Nephron progenitor cell (in vitro differentiated cells): ENCODE measurements around the gene HNRNPR.
"Not testable (repeated sequence)": the region's sequence is repeated elsewhere in the genome, so short reads cannot be mapped to it uniquely, and the experiment has no call there.

ENCODE experiments used
- DNase-seq: peaks from one replicate; pipeline ENCODE4 v3.0.0; 2021
- H3K27ac Mint-ChIP-seq: 2 replicates; pipeline ENCODE4 v1.8.0; 2021; ENCODE audit warnings: mild to moderate bottlenecking, moderate library complexity, mixed read lengths
- H3K27me3 Mint-ChIP-seq: 2 replicates; pipeline ENCODE4 v1.8.0; 2021; ENCODE audit warnings: mild to moderate bottlenecking, low read depth, mixed read lengths; ENCODE audit not compliant: poor library complexity
- H3K36me3 Mint-ChIP-seq: 2 replicates; pipeline ENCODE4 v1.8.0; 2021; ENCODE audit warnings: low read depth, mixed read lengths
- H3K4me1 Mint-ChIP-seq: 2 replicates; pipeline ENCODE4 v1.8.0; 2021; ENCODE audit warnings: mixed read lengths
- H3K4me3 Mint-ChIP-seq: 2 replicates; pipeline ENCODE4 v1.8.0; 2021; ENCODE audit warnings: mild to moderate bottlenecking, moderate library complexity, mixed read lengths
- H3K9me3 Mint-ChIP-seq: 2 replicates; pipeline ENCODE4 v1.8.0; 2021; ENCODE audit warnings: mild to moderate bottlenecking, moderate library complexity, mixed read lengths
- CTCF ChIP-seq: fragments of 200-600 bp; sonication (generic); IDR thresholded peaks from 2 replicates; pipeline ENCODE4 v1.5.0; 2021; ENCODE audit warnings: antibody characterized with exemption

HNRNPR gene

GRCh38 chr1:23376890-23377811 is 33.1 kb upstream of the HNRNPR start:
- H3K9me3 Mint-ChIP-seq, result peaks cover 9% of the 10 kb centered on the region
- H3K27ac Mint-ChIP-seq, result peak overlapping the region; percentile 71
- no peak overlapping the region for H3K4me3 Mint-ChIP-seq
- H3K27me3 Mint-ChIP-seq, result peaks cover 3% of the 10 kb centered on the region
- no peak for TF ChIP-seq CTCF
- no peak for DNase-seq
- H3K4me1 Mint-ChIP-seq, result peaks cover 57% of the 10 kb centered on the region
- peaks cover 18% of the 10 kb centered on the region for H3K36me3 Mint-ChIP-seq

- not testable (repeated sequence) for DNase-seq, H3K27me3 Mint-ChIP-seq, H3K9me3 Mint-ChIP-seq, H3K4me3 Mint-ChIP-seq
- peak overlapping the region; percentile 70 for H3K27ac Mint-ChIP-seq
- H3K4me1 Mint-ChIP-seq, result peaks cover 71% of the 10 kb centered on the region
- H3K36me3 Mint-ChIP-seq, result peaks cover 20% of the 10 kb centered on the region
Measured at GRCh38 chr1:23374079-23374735, 30.1 kb upstream of the HNRNPR start.

- Mint-ChIP-seq H3K4me3 (peak overlapping the region; percentile 96), H3K27ac (peak overlapping the region; percentile 100)
Measured at GRCh38 chr1:23371987-23372880, 28.1 kb upstream of the HNRNPR start.

GRCh38 chr1:23370709-23371584 is 26.9 kb upstream of the HNRNPR start:
- Mint-ChIP-seq H3K4me3 (peak overlapping the region; percentile 96), H3K9me3 (peaks cover 22% of the 10 kb centered on the region), H3K4me1 (peaks cover 75% of the 10 kb centered on the region), H3K27me3 (peaks cover 9% of the 10 kb centered on the region), H3K27ac (peak overlapping the region; percentile 100), H3K36me3 (peaks cover 39% of the 10 kb centered on the region)
- TF ChIP-seq CTCF, result peak; percentile 22
- peak; percentile 55 for DNase-seq

More at GRCh38 chr1:23371987-23372880, 28.1 kb upstream of the HNRNPR start:
- H3K27me3 Mint-ChIP-seq, result peaks cover 8% of the 10 kb centered on the region
- peaks cover 9% of the 10 kb centered on the region for H3K9me3 Mint-ChIP-seq
- peaks cover 75% of the 10 kb centered on the region for H3K4me1 Mint-ChIP-seq
- TF ChIP-seq CTCF, result no peak
- peak; percentile 16 for DNase-seq
- H3K36me3 Mint-ChIP-seq, result peaks cover 26% of the 10 kb centered on the region

- Mint-ChIP-seq H3K27me3 (peaks cover 9% of the 10 kb centered on the region), H3K4me1 (peaks cover 74% of the 10 kb centered on the region), H3K9me3 (peaks cover 28% of the 10 kb centered on the region), H3K36me3 (peaks cover 43% of the 10 kb centered on the region), H3K4me3 (peak overlapping the region; percentile 96), H3K27ac (peak overlapping the region; percentile 100)
- TF ChIP-seq CTCF, result no peak
- no peak for DNase-seq
Measured at GRCh38 chr1:23370330-23370708, 26.2 kb upstream of the HNRNPR start.
